Measurements from ENCODE around the gene BAHD1.

BAHD1 gene

DNA sequence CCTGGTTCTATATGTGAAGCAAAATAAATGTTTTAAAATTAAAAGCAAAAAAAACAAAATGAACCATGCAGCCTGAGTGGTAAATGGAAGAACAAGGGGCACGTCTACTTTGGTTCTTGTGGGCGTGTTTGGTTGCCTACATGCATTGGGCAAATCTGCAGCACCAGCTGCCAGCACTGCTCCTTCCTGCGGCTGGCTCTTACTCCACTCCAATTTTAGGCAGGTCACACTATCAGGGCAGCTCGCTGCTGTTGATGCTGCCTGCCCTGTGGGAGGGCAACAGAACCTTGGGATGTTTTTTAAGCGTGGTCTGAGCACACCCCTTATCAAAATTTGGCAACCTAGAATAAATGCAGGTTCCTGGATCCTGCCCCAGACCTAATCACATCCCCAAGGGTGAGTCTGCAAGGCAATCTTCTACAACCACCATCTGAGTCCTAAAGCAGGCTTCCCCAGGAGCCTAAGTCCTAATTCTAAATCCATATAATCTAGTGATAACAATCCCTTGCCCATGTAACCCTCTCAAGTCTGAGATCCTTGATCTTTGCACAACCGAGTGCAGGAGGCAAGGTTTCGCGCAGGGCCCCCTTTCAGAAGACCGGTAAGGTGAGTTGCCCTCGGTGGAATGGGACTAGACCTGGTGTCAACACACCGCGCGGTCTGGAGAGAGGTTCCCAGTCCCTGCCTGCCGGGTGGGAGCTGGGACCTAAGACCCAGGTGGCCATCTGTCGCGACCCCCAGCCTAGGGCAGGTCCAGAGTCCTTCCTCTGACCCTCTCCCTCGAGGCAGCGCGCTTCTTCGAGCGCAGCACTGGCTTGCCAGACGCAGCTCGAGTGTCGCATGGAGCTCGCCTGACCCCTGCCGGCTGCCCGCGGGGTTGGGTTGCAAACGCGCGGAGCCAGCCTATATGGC lies 19.3 kb upstream of the BAHD1 start:
- peak in 46 of 51 donors; percentile 17 to 83 (median 56) for DNase-seq

DNA sequence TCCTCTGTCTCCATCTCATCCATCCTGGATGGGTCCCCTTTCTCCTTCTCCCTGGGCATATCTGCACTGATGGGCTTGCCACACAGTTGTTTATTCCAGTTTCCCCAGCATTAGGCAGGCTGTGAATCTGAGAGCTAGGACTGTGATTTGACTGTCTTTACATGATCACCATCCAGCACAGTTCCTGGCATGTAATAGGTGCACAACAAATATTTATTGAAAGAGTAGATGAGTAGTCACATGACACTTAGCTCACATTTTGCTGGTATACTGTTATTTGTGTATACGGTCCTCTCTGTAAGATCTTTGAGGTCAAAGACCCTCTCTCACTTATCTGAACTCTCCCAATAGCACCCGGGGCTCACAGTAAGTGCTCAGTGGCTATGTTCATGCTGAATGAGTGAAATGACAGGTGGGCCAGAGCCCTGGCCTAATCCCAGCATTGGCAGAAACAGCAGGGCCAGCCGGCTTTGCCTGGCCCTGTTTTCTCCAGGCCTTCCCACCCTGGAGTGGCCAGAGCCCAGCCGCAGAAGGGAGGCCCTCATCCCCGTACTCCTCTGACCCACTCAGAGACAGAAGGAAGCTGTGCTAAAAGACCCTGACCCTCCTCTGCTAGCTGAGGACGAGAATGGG lies 16.2 kb upstream of the BAHD1 start:
- DNase-seq, result no peak

DNA sequence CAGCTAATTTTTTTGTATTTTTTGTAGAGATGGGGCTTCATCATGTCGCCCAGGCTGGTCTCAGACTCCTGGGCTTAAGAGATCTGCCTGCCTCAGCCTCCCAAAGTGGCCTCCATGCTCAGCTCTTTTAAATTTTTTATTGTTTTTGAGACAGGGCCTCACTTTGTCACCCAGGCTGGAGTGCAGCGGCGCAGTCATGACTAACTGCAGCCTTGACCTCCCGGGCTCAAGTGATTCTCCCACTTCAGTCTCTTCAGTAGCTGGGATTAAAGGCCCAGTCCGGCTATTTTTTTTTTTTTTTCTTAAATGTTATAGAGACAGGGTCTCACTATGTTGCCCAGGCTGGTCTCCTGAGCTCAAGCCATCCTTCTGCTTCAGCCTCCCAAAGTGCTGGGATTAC lies 15.1 kb upstream of the BAHD1 start:
- no peak for DNase-seq

DNA sequence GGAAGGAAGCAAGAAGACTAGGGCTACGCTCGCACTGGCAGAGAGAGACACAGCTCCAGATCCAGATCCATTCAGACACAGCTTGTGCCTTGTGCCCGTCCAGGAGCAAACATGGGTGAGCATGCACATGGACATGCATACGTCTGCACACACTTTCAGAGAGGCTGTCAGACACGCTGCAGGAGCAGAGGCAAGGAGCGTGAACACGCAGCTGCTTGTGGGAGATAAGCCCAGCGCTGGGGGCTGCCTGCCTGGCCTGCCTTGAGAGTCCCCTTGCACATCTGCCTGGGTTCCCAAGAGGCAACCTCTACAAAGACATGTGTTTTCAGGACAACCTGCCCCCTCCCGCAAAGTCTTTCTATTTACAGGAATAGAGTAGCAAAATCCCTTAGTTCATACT lies 13.6 kb upstream of the BAHD1 start:
- DNase-seq, result no peak

DNA sequence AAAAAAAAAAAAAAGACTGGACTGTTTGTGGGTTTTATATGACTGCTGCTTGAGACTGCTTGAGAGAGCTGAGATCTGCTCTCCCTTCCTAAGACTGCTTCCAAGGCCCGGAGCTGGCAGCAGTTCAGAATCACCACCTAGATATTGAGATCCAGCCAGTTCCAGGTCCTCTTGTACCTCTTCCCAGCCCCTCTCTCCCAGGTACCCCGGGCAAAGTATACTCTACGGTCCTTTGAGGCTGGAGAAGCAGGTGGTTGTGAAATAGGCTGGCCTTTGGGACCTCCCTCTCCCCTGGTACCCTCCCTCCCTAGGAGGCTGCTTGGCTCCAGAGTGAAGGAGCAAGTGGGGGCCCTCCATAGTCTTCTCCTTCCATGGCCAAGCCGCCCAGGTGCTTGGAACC lies 12.6 kb upstream of the BAHD1 start:
- DNase-seq, result no peak

DNA sequence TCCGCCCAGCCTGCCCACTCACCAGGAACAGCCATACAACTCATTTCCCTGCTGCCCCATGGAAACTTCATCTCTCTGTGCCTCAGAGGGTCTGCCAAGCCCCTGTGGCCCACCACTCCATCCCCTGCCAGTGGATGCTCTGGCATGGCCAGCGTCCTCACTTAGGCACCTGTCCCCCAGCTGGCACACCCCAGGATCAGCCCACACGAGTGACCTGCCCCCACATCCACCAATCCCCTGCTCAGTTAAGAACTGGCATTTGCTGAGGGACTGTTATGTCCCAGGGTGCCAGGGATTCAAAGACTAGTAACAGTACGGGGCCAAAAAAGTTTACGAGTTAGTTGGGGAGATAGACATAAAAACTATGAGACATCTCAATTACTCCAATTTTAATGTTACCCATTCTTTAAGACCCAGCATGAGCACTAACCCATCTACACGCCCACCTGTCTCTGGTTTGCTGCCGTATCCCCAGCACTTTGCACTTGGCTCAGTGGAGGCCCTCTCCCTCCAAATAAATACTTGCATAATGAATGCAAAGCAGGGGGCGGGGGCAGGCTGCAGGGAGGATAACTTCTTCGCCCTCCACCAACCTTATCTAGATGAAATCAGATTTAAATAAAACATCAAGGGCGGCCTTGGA lies 11.6 kb upstream of the BAHD1 start:
- DNase-seq, result no peak

DNA sequence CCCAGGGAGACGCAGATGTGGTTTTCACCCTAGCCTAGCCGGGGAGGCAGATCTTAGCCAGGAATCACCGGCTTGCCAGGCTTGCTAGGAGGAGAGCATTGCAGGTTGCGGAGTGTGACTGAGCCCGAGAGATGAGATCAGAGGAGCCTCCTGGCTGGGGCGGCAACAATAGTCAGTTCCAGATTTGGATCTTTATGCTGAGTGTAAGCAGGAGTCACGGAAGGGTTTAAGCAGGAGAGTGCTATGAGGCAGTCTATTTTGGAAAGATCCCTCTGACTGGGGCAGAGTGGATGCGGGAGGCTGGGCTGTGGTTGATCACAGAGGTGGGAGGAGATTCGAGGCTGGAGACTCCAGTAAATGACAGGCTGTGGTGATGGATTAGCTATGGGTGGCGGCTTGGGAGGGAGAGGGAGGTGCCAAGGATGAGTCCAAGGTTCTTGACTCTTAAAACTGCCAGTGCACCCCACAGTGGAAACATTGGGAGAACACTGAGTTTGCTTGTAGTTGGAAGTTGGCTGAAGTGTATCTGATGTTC lies 10.4 kb upstream of the BAHD1 start:
- DNase-seq, result no peak

DNA sequence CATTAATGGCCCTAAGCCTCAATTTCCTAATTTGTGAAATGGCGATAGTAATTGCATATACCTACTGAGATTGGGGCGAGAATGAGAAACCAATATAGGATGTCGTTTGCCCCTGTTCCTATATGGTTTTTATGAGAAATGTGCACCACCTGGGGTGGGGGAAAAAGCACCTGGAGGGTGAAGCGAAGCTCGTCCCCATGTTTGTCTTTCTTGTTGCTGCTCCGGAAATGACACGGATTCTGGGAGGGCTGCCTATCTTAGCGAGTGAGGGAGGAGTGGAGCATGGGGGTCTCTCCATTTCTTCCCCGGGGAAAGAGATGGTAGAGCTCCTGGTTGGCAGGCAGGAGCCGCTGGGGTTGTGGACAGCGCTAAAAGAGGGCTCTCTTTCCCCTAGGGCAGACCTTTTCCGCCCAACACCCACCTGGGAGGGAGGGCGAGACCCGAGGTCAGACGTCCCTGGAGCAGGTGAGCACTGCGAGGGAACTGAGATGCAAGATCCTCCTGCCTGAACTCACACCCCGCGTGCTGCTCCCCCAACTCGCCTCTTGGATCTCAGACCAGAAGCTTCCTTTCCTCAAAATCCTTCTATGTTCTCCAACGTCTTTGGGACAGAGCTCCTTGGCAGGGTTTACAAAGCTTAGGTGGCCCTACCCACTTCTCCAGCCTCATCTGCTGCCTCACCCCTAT lies 5.6 kb upstream of the BAHD1 start:
- DNase-seq, result no peak

DNA sequence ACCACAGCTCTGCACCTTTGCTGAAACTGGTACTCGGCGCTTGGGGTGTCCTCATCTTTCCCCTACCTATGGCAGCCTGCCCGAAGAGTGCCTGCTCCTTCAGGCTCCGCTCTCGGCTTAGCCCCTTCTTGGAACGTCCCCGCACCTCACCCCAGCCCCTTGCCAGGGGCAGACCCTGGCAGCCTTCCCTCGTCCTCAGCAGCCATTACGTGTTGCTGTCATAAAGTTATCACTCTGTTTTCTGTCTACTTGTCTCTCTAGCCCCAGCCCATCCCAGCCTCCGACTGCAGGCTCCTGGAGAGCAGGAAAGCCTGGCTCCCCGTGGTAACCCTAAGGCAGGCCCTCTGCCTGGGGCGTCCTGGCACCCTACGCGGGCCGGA lies 5.1 kb upstream of the BAHD1 start:
- DNase-seq, result no peak

DNA sequence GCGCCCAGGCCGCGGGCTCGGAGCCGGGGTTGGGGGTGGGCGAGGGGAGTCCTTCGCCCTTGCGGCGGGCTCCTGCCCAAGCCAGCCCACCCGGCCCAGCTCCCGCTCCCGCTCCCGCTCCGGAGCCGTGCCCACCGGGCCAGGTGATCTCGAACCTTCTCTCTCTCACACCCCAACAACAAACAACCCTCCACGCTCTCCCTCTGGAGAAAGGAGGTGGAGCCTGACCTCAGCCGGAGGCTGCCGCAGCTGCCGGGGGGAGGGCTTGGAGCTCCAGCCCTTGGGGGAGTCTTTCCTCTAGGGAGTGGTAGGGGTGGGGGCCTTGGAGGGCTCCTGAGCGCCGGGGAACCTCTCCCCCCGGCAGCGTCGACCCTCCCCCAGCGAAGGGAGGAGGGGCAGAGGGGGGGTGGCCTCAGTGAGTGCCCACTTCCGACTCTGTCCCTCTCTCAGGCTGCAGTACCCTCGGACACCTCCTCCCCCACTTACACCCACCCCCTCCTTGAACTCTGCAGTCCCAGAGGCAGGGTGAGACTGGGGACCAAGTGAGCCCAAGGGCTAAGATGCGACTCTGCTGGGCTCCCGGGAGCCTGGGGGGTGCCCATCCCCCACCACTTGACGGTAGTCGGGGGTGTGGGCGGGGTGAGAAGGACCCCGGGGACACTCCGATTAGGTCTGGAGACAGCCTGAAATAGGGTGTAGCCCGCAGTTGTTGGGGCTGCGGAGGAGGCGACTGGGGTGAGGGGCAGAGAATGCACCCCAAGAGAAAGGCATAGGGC lies 4.4 kb upstream of the BAHD1 start:
- DNase-seq, result peak in 4 of 51 donors; percentile 11 to 31 (median 24)

DNA sequence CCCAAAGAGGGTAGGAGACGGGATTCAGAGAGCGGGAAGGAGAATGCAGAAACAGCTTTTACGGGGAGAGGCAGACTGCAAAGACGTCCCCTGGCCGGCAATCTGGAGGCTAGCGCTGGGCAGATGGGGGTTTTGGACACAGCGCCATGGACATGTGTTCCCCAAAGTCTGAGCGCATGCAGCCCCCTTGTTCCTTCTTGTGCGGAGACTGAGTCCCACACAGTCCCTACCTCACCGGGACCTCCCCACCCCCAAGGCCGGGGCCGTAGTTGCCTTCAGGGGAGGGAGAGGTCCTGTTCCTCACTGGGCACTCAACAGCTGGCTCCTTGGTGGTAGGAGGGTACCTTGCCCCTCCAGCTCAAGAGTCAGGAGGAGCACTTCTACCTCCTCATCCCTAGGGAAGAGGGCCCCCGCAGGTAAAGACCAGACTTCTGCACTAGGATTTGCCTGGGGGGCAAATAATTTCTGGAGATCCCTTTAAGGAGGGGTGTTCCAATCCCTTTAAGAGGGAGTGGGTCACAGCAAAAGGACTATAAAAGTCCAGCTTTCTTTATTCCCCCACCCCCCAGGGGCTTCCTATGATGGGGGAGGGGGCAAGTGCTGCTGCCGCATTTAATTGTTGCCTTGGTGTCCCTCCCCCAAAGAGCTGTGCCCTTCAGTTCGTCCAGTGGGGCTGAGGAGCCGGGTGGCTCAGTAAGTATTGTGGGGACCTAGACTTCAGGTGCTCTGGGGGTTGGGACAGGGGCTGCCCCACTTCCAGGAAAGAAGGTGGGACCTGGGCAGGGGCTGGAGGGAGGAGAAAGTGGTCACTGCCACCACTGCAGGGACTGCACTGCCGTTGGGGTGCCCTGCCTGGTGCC lies 3.6 kb upstream of the BAHD1 start:
- no peak for DNase-seq

DNA sequence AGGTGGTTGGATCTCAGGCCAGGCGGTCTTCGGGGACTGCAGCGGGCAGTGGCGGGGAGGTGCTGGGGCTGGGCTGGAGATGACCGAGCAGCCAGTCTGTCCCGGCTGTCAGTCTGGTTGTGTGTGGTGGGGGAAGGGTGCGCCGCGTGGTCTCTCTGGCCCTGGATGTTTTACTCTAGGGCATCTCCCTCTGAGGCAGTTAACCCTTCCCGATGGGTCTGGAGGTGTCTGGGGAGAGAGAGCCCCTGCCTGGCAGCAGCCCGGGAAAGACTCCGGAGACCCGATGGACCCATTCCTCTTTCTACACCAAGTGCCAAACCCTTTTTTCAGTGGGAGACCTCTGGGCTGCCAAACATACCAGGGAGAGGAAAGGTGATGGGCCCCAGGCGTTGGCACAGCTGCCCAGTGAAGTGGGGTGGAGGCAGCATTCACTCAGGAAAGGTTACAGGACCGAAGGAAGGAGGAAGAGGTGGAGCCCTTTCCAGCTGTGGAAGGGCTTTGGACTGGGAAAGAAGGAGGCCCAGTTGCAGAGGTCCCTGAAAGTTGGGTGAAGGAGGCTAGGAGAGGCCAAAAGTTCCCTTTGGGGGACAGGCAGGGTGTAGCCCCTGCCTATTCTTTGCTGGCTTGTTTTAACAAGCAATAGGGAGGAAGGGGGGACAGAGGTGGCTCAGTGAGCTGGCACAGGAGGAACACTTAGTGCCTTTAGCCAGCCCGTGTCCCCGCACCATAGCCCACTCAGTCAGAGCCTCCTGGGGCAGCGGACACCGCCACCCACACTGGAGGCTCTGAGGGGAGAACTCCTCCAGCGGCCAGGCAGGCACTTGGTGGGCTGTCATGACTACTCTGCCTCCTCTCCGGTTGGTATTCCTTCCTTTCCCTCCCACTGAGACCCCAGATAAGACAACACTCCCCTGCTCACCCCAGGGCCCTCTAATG lies 2.7 kb upstream of the BAHD1 start:
- no peak for DNase-seq

DNA sequence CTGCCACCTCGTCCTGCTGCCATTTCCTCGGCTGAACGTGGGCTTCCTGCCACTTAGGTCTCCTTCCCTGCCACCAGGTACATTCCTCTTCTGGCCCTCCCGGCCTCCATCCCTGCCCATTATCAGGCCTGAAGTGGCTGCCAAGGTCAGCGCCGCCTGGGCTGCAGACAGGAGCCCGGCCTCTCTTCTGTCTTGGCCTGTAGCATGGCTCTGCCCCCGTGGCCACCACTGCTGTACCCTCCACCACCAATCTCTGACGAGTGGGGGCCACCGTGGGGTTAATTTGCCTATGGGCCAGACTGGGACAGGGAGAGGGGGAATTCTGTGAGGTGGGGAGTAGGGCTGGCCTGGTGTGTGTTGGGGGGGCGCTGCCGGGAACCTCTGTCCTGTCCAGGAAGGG lies 2.0 kb upstream of the BAHD1 start:
- DNase-seq, result no peak

DNA sequence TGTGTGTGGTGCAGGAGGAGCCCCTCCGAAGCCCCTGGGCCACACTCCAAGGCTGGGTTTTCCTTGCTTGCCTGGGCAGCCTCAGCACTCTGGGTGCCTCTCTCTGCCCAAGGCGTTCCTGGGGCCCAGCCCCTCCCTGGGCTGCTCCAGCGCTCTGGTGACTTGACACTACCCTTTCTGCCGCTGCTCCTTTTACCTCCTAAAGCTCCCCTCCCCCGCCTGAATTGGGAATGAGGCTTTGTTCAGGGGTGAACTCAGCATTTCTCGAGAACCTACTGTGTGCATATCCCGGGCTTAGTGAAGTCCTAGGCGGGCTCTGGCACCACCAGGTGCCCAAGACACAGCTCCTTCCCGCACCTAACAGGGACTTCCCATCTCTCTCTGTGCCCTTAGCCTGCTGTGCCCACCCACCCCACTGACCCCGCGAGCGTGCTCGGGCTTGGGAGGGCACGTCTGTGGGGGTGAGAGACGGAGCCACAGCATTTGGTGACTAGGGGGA lies 1.2 kb upstream of the BAHD1 start:
- peak in 2 of 51 donors; percentile 12 to 23 for DNase-seq

DNA sequence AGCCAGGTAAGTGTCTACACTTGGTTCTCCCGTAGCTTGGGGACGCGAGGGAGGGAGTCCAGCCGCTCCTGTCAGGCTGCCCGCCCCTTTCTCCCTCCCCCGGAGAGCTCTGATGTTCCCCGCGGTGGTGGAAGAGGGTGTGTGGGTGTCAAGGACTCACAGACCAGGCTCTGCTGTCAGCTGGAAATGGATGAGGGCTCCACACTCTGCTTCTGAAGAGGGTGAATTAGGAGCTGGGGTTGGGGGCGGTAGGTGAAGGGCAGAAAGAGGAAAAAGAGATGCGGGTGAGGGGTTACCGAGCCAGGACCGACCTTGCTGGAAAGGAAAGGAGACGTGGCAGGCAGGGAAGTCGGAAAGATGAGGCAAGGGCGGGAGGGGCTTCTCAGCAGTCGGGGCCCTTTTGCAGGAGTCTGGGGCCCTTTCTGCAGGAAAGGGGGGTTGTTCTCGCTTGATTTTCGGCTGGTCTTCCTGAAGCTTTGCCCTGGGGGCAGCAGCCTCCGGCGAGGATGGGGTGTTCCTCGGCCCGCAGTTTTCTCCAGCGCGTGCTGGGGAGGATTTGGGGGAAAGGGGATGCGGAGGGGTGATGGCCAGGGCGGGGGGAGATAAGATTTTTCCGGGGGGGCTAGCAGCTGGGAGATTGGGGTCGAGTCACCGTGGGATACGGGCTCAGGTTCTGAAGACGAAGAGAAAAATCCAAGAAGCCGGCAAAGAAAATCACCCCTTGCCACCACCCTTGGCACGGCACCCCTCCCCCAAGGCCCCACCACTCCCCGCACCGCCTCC lies 602 bp upstream of the BAHD1 start:
- peak in 16 of 51 donors; percentile 14 to 68 (median 31) for DNase-seq

DNA sequence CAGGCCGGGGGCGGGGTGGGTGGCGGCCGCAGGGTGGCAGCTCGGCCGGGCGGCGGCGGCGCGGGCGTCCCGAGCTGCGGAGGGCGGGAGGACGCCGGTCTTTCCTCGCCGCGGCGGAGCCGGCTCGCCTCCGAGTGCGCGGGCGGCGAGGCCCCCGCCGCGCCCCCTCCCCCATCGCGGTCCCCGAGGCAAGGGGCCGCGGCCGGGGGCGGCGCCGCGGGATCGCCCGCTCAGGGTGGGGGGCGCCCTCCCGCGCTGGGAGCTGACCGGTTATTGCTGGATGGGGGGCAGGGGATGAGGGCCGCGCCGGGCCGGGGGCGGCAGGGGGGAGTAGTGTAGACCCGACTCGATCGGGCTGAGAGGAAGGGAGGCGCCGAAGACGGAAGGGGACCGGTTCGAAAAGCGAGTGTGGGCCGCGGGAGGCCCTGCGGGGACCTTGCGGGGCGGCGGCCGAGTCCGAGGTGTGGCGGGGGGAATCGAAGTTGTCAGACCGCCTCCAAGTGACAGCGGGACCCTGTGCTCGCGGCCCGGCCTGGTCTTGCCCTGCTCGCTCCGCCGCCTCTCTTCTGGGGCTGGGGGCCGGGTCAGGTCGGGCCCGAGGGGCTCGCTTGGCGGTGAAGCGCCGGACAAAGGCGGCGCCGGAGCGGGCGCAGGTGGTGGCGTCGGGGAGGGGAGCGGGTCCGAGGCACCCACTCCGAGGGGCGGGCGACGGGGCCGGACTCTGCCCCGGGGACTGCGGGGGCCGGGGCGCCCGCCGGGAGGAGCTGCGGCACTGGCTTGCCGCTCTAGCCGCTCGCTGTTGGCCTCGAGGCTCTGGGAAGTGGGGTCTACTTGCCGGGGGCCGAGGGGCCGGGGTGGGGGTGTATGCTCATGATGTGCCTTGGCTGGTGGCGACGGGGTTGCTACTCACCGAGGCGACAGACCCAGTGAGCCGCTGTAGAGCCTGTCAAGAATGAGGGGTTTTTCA lies 1.1 kb downstream of the BAHD1 start:
- DNase-seq, result peak in 14 of 51 donors; percentile 14 to 51 (median 32)

Data from hypothalamus (tissue), 51 donors.